H9 (cell line): ENCODE data around the gene RPS21. TPM values are rescaled to one million over a fixed set of nuclear protein-coding genes. Genes with fewer than 3 reads are reported as not detected.

Experiments
- DNase-seq: peaks from one replicate; pipeline ENCODE4 v3.0.0-alpha.2; 2017
- H2AFZ ChIP-seq: one replicate; pipeline ENCODE4 v1.6.1; 2013; ENCODE audit warnings: mild to moderate bottlenecking, low read length, control low read depth, moderate library complexity
- H2AK5ac ChIP-seq: 2 replicates; pipeline ENCODE4 v1.6.1; 2013; ENCODE audit warnings: low read length, control low read depth, mixed read lengths; ENCODE audit not compliant: insufficient read length
- H2BK120ac ChIP-seq: one replicate; pipeline ENCODE4 v1.6.1; 2013; ENCODE audit warnings: low read depth, mild to moderate bottlenecking, low read length, control low read depth, inconsistent platforms; ENCODE audit not compliant: poor library complexity, severe bottlenecking
- H2BK12ac ChIP-seq: 2 replicates; pipeline ENCODE4 v1.6.1; 2013; ENCODE audit warnings: low read length, control low read depth, mixed read lengths, low read depth; ENCODE audit not compliant: insufficient read length
- H2BK15ac ChIP-seq: 2 replicates; pipeline ENCODE4 v1.6.1; 2013; ENCODE audit warnings: low read depth, low read length, control low read depth
- H2BK20ac ChIP-seq: one replicate; pipeline ENCODE4 v1.6.1; 2013; ENCODE audit warnings: low read depth, mild to moderate bottlenecking, low read length, control low read depth, inconsistent platforms; ENCODE audit not compliant: poor library complexity, severe bottlenecking
- H2BK5ac ChIP-seq: 2 replicates; pipeline ENCODE4 v1.6.1; 2013; ENCODE audit warnings: low read length, control low read depth, mixed read lengths; ENCODE audit not compliant: insufficient read length
- H3K14ac ChIP-seq: 2 replicates; pipeline ENCODE4 v1.6.1; 2013; ENCODE audit warnings: low read length, control low read depth; ENCODE audit not compliant: insufficient read depth
- H3K18ac ChIP-seq: 2 replicates; pipeline ENCODE4 v1.6.1; 2013; ENCODE audit warnings: low read depth, mild to moderate bottlenecking, mixed read lengths, low read length, control low read depth; ENCODE audit not compliant: insufficient read length
- H3K23ac ChIP-seq: 2 replicates; pipeline ENCODE4 v1.6.1; 2013; ENCODE audit warnings: low read length, control low read depth, mixed read lengths, low read depth; ENCODE audit not compliant: insufficient read length
- H3K23me2 ChIP-seq: 2 replicates; pipeline ENCODE4 v1.6.1; 2013; ENCODE audit warnings: low read depth, mild to moderate bottlenecking, mixed read lengths, low read length, control low read depth; ENCODE audit not compliant: insufficient read length, poor library complexity, severe bottlenecking
- H3K27ac ChIP-seq: 2 replicates; pipeline ENCODE4 v1.5.1; 2013; ENCODE audit warnings: low read length, control low read depth, mixed read lengths, low read depth; ENCODE audit not compliant: insufficient read length
- H3K27me3 ChIP-seq: 2 replicates; pipeline ENCODE4 v1.6.1; 2013; ENCODE audit warnings: low read length, control low read depth, inconsistent platforms; ENCODE audit not compliant: insufficient read depth
- H3K4ac ChIP-seq: 2 replicates; pipeline ENCODE4 v1.6.1; 2013; ENCODE audit warnings: low read depth, mild to moderate bottlenecking, control low read depth, inconsistent platforms, low read length, moderate library complexity
- H3K4me1 ChIP-seq: 2 replicates; pipeline ENCODE4 v1.6.1; 2013; ENCODE audit warnings: low read length, control low read depth, inconsistent platforms; ENCODE audit not compliant: insufficient read depth
- H3K4me2 ChIP-seq: 2 replicates; pipeline ENCODE4 v1.6.1; 2013; ENCODE audit warnings: low read length, control low read depth, mixed read lengths; ENCODE audit not compliant: insufficient read length, insufficient read depth
- H3K56ac ChIP-seq: 2 replicates; pipeline ENCODE4 v1.6.1; 2013; ENCODE audit warnings: low read depth, mild to moderate bottlenecking, mixed read lengths, low read length, control low read depth; ENCODE audit not compliant: insufficient read length
- H3K79me1 ChIP-seq: 2 replicates; pipeline ENCODE4 v1.6.1; 2013; ENCODE audit warnings: low read depth, mild to moderate bottlenecking, moderate library complexity, low read length, control low read depth, inconsistent platforms; ENCODE audit not compliant: insufficient read depth, poor library complexity, severe bottlenecking
- H3K79me2 ChIP-seq: 2 replicates; pipeline ENCODE4 v1.6.1; 2013; ENCODE audit warnings: low read length, control low read depth, inconsistent platforms; ENCODE audit not compliant: insufficient read depth
- H3K9ac ChIP-seq: 2 replicates; pipeline ENCODE4 v1.6.1; 2013; ENCODE audit warnings: low read length, control low read depth, mixed read lengths; ENCODE audit not compliant: insufficient read length; ENCODE audit errors: extremely low read depth
- H3K9me3 ChIP-seq: one replicate; pipeline ENCODE4 v1.6.1; 2013; ENCODE audit warnings: low read depth, low read length, inconsistent platforms; ENCODE audit not compliant: control insufficient read depth
- H3T11ph ChIP-seq: one replicate; pipeline ENCODE4 v1.6.1; 2013; ENCODE audit warnings: mild to moderate bottlenecking, low read length, control low read depth, inconsistent platforms
- H4K20me1 ChIP-seq: one replicate; pipeline ENCODE4 v1.6.1; 2013; ENCODE audit not compliant: control insufficient read depth, insufficient read length, insufficient read depth
- H4K5ac ChIP-seq: 2 replicates; pipeline ENCODE4 v1.6.1; 2013; ENCODE audit warnings: low read depth, mild to moderate bottlenecking, mixed read lengths, low read length, control low read depth; ENCODE audit not compliant: insufficient read length
- H4K8ac ChIP-seq: replicated peaks from 2 replicates; pipeline ENCODE4 v1.6.1; 2013; ENCODE audit warnings: low read length, control low read depth, mixed read lengths, low read depth; ENCODE audit not compliant: insufficient read length
- H4K91ac ChIP-seq: 2 replicates; pipeline ENCODE4 v1.6.1; 2013; ENCODE audit warnings: low read depth, mild to moderate bottlenecking, moderate library complexity, mixed read lengths, low read length, control low read depth; ENCODE audit not compliant: insufficient read length
- H3K27ac Mint-ChIP-seq, 3 experiments: 2 replicates in 2 of 3; 3 replicates in 1 of 3; pipeline ENCODE4 v1.8.0; 2020 to 2021; ENCODE audit warnings: mixed read lengths in 3 of 3, mild to moderate bottlenecking in 1 of 3, moderate library complexity in 1 of 3
- H3K27me3 Mint-ChIP-seq: 2 replicates; pipeline ENCODE4 v1.8.0; 2021; ENCODE audit warnings: low read depth, mild to moderate bottlenecking, moderate library complexity, mixed read lengths
- H3K36me3 Mint-ChIP-seq, 3 experiments: 2 replicates in 2 of 3; 3 replicates in 1 of 3; pipeline ENCODE4 v1.8.0; 2020 to 2021; ENCODE audit warnings: low read depth in 3 of 3, mixed read lengths in 3 of 3; ENCODE audit not compliant: insufficient read depth in 1 of 3
- H3K4me1 Mint-ChIP-seq, 2 experiments: 2 replicates each; pipeline ENCODE4 v1.8.0; 2020; ENCODE audit warnings: mixed read lengths in 2 of 2
- H3K4me3 Mint-ChIP-seq, 2 experiments: 2 replicates in 1 of 2; 3 replicates in 1 of 2; pipeline ENCODE4 v1.8.0; 2020 to 2021; ENCODE audit warnings: mild to moderate bottlenecking in 2 of 2, mixed read lengths in 2 of 2, moderate library complexity in 1 of 2
- H3K9me3 Mint-ChIP-seq, 2 experiments: 2 replicates in 1 of 2; 3 replicates in 1 of 2; pipeline ENCODE4 v1.8.0; 2020; ENCODE audit warnings: mild to moderate bottlenecking in 2 of 2, mixed read lengths in 2 of 2, moderate library complexity in 1 of 2
- WGBS: extraction: QIAGEN DNeasy Blood & Tissue Kit; methylation state at CpG from one replicate; pipeline ENCODE4 v1.1.7; 2013; ENCODE audit warnings: missing lambda C conversion rate, low lambda C conversion rate, mixed read lengths; ENCODE audit not compliant: insufficient read length; ENCODE audit errors: extremely low coverage; 5-methylcytosine and 5-hydroxymethylcytosine counted together
- total RNA-seq: library from RNA; stranded (reverse); gene quantifications from 2 replicates; pipeline ENCODE4 v1.2.1, GENCODE V29; 2021
- TF ChIP-seq, protein P1 (sequence below): fragments of 200-600 bp; sonication (generic); conservative IDR thresholded peaks from 3 replicates; pipeline ENCODE4 v1.8.0; 2021; ENCODE audit warnings: antibody characterized with exemption, mild to moderate bottlenecking

The RPS21 gene
- total RNA-seq, 1 experiment from 2014 or later = 1,715 TPM

DNA sequence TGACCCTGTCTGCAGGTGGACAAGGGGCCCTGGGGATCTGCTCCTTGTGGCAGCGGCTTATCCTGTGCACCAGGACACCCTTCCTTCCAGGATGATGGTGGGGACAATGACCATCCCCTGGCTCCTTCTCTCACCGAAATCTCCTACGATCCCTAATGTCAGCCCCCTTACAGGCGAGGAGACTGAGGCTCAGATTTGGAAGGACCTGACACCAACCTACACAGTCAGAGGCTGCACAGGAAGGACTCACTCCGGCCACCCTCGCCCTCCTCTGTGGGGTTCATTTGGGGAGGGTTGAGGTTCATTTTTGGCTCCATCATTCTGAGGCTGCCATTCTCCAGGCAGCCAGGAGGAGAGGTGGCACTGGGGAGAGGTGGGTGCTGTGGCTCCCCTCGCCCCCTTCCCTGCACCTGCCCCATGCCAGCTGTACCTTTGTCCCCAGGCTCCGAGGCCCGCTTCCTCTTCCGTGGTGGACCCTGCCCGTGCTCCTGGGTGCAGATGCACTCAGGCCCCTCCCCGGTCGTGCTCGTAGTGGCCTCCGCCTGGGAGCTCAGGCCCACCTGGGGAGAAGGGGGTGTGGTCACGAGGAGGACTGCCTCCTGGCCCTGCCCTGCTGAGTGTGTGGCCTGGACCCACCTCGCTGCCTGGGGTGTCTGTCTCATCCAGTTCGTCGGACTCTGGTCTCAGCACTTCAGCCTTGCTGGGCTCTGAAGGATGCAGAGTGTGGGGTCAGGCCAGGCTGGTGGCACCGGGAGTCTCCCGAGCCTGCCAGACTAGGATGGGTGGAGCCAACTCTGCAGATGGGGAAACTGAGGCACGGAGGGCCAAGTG lies 25.5 kb downstream of the RPS21 start:
- no peaks in the 10 kb centered on the region for H3K9me3 Mint-ChIP-seq
- Histone ChIP-seq H2BK12ac (no peak overlapping the region), H3K56ac (no peak overlapping the region), H3T11ph (no peak overlapping the region), H3K9ac (no peak overlapping the region), H2AFZ (no peak overlapping the region), H3K23ac (no peak overlapping the region), H4K91ac (no peak overlapping the region), H4K5ac (no peak overlapping the region), H3K27me3 (no peaks in the 10 kb centered on the region), H2BK5ac (no peak overlapping the region), H2BK20ac (no peak overlapping the region), H2AK5ac (no peak overlapping the region), H3K79me1 (no peaks in the 10 kb centered on the region), H3K23me2 (no peaks in the 10 kb centered on the region), H3K18ac (no peak overlapping the region), H3K9me3 (no peaks in the 10 kb centered on the region), H2BK15ac (no peak overlapping the region), H3K4me1 (no peaks in the 10 kb centered on the region), H4K8ac (no peak overlapping the region), H3K14ac (peak overlapping the region; percentile 25; the same call in 1 of the 2 replicates), H3K79me2 (no peaks in the 10 kb centered on the region), H4K20me1 (no peaks in the 10 kb centered on the region), H3K4ac (no peak overlapping the region), H3K27ac (no peak overlapping the region), H3K4me2 (no peak overlapping the region), H2BK120ac (no peak overlapping the region)
- no CpG with 5 or more reads among the region's 22 CpGs for WGBS
- no peak overlapping the region for H3K27ac Mint-ChIP-seq
- H3K27me3 Mint-ChIP-seq = peaks cover 17% of the 10 kb centered on the region
- no peaks in the 10 kb centered on the region for H3K36me3 Mint-ChIP-seq
- TF ChIP-seq, protein P1, sequence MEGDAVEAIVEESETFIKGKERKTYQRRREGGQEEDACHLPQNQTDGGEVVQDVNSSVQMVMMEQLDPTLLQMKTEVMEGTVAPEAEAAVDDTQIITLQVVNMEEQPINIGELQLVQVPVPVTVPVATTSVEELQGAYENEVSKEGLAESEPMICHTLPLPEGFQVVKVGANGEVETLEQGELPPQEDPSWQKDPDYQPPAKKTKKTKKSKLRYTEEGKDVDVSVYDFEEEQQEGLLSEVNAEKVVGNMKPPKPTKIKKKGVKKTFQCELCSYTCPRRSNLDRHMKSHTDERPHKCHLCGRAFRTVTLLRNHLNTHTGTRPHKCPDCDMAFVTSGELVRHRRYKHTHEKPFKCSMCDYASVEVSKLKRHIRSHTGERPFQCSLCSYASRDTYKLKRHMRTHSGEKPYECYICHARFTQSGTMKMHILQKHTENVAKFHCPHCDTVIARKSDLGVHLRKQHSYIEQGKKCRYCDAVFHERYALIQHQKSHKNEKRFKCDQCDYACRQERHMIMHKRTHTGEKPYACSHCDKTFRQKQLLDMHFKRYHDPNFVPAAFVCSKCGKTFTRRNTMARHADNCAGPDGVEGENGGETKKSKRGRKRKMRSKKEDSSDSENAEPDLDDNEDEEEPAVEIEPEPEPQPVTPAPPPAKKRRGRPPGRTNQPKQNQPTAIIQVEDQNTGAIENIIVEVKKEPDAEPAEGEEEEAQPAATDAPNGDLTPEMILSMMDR = no peak
- H3K4me3 Mint-ChIP-seq = no peak overlapping the region
- H3K4me1 Mint-ChIP-seq = peaks cover 0 to 5% of the 10 kb centered on the region in 2 experiments; a peak in 1 of 4 replicates
- no peak for DNase-seq
